Dedifferentiated amniotic fluid mesenchymal stem cell (primary cell): ENCODE measurements around the gene PWWP2B.

Experiments used
- DNase-seq: peaks from one replicate; pipeline ENCODE4 v3.0.0-alpha.2; 2016; ENCODE audit errors: extremely low spot score

PWWP2B gene

GRCh38 chr10:132447446-132448247 is 50.6 kb downstream of the PWWP2B start:
- peak; percentile 58 for DNase-seq

- no peak for DNase-seq
These were observed 51.3 kb downstream of the PWWP2B start for GRCh38 chr10:132448248-132448731.

- DNase-seq: no peak
These were observed 52.2 kb downstream of the PWWP2B start for GRCh38 chr10:132449051-132449810.

- no peak for DNase-seq
These were observed 52.8 kb downstream of the PWWP2B start for GRCh38 chr10:132449811-132450181.

- DNase-seq: no peak
These were observed 53.4 kb downstream of the PWWP2B start for GRCh38 chr10:132450466-132450824.

- DNase-seq: no peak
These were observed 54.0 kb downstream of the PWWP2B start for GRCh38 chr10:132450825-132451505.

- no peak for DNase-seq
These were observed 54.7 kb downstream of the PWWP2B start for GRCh38 chr10:132451506-132452215.

GRCh38 chr10:132452216-132452650 is 55.2 kb downstream of the PWWP2B start:
- DNase-seq: no peak

GRCh38 chr10:132452651-132453469 is 55.9 kb downstream of the PWWP2B start:
- DNase-seq: peak; percentile 29

- no peak for DNase-seq
These were observed 56.5 kb downstream of the PWWP2B start for GRCh38 chr10:132453470-132453861.

- DNase-seq: no peak
These were observed 57.5 kb downstream of the PWWP2B start for GRCh38 chr10:132454296-132455198.

GRCh38 chr10:132455441-132455971 is 58.5 kb downstream of the PWWP2B start:
- no peak for DNase-seq

GRCh38 chr10:132455986-132456847 is 59.2 kb downstream of the PWWP2B start:
- no peak for DNase-seq

- no peak for DNase-seq
These were observed 59.9 kb downstream of the PWWP2B start for GRCh38 chr10:132456881-132457280.

- DNase-seq: no peak
These were observed 60.5 kb downstream of the PWWP2B start for GRCh38 chr10:132457328-132458070.

GRCh38 chr10:132458071-132458585 is 61.1 kb downstream of the PWWP2B start:
- DNase-seq: no peak

GRCh38 chr10:132458586-132459300 is 61.7 kb downstream of the PWWP2B start:
- DNase-seq: no peak
